ENCODE results near the gene KCNN3. TPM values are rescaled to one million over a fixed set of nuclear protein-coding genes. Genes with fewer than 3 reads are reported as not detected.

The KCNN3 gene
- total and polyA plus RNA-seq, 2 of the 8 experiments (the other 6 are each of a cell fraction or from before 2014, with no cell fraction given) = 2.8 to 3.7 TPM

GRCh38 chr1:154745286-154745731 lies 124.8 kb downstream of the KCNN3 start:
- Histone ChIP-seq H3K23me2 (ENCODE audit: low read depth, low read length) (no peaks in the 10 kb centered on the region), H2AK5ac (ENCODE audit: low read depth, low read length) (no peak overlapping the region), H3K23ac (ENCODE audit: insufficient read length) (no peak overlapping the region), H3K27me3 (replicated peaks in 1 of 4; ENCODE audit: control insufficient read depth in 3 of 4, extremely low read depth in 1 of 4, insufficient read depth in 3 of 4, low read length in 3 of 4) (no peaks in the 10 kb centered on the region), H3K56ac (replicated peaks; ENCODE audit: insufficient read length, low read depth, low read length) (no peak overlapping the region), H3K9me3 (ENCODE audit: insufficient read depth in 2 of 2, low read depth in 1 of 2, low read length in 1 of 2) (peaks cover 4 to 7% of the 10 kb centered on the region in 2 experiments; a peak in 3 of 4 replicates), H2BK15ac (ENCODE audit: low read length) (no peak overlapping the region), H3K4ac (replicated peaks; ENCODE audit: insufficient read length, low read depth, low read length) (no peak overlapping the region), H3K36me3 (ENCODE audit: control insufficient read depth in 2 of 4, insufficient read depth in 4 of 4, low read length in 3 of 4) (no peaks in the 10 kb centered on the region), H4K91ac (replicated peaks; ENCODE audit: insufficient read length, low read length) (no peak overlapping the region), H3K4me1 (replicated peaks in 1 of 4; ENCODE audit: control insufficient read depth in 3 of 4, insufficient read depth in 4 of 4, low read length in 3 of 4) (peaks cover 0 to 24% (median 14%) of the 10 kb centered on the region in 4 experiments; a peak in 6 of 7 replicates), H3K18ac (ENCODE audit: extremely low read depth, low read length) (no peak overlapping the region; the same call in 1 of the 2 replicates), H4K20me1 (replicated peaks in 1 of 2; ENCODE audit: control insufficient read depth in 1 of 2, insufficient read depth in 2 of 2, low read length in 2 of 2) (no peaks in the 10 kb centered on the region), H4K8ac (ENCODE audit: extremely low read depth, insufficient read depth, low read length) (no peak overlapping the region), H3K27ac (ENCODE audit: low read depth, low read length) (no peak overlapping the region), H3K79me2 (ENCODE audit: control insufficient read depth in 1 of 2, insufficient read depth in 2 of 2, low read length in 2 of 2) (no peaks in the 10 kb centered on the region), H2BK12ac (ENCODE audit: low read depth, low read length) (no peak overlapping the region), H2BK5ac (ENCODE audit: low read depth, low read length) (no peak overlapping the region), H3K79me1 (ENCODE audit: low read depth, low read length) (no peaks in the 10 kb centered on the region), H2BK120ac (replicated peaks; ENCODE audit: low read depth, low read length) (no peak overlapping the region), H2BK20ac (ENCODE audit: low read length) (peak overlapping the region; percentile 83; the same call in 1 of the 2 replicates), H3K14ac (ENCODE audit: insufficient read length) (no peak overlapping the region), H2AFZ (ENCODE audit: low read length) (no peak overlapping the region), H3K4me2 (ENCODE audit: insufficient read depth in 1 of 2, low read depth in 2 of 2, low read length in 2 of 2) (no peak overlapping the region; a peak in 2 of 4 replicates), H3K4me3 (ENCODE audit: extremely low read depth in 1 of 4, insufficient read depth in 2 of 4, low read depth in 3 of 4, low read length in 4 of 4) (no peak overlapping the region), H3K9ac (replicated peaks in 1 of 4; ENCODE audit: extremely low read depth in 1 of 4, low read depth in 3 of 4, low read length in 3 of 4) (no peak overlapping the region; a peak in 1 of 7 replicates), H4K5ac (ENCODE audit: insufficient read length, low read depth, low read length) (no peak overlapping the region)
- 87% methylated on average over 5 of the region's 5 CpGs; no CpG with 5 or more reads in 1 of the 2 experiments for WGBS, 2 experiments (ENCODE audit: extremely low coverage in 1 of 2, insufficient coverage in 1 of 2, insufficient read length in 1 of 2, insufficient replicate concordance in 2 of 2, low coverage in 1 of 2, low lambda C conversion rate in 2 of 2, missing lambda C conversion rate in 1 of 2)
- no peak for DNase-seq (ENCODE audit: low read depth in 1 of 2, low spot score in 2 of 2)
- FAIRE-seq = no peak
- POLR2A ChIA-PET (ENCODE audit: partially characterized antibody) = no interaction called here
- CTCF ChIA-PET (ENCODE audit: partially characterized antibody) = interaction anchor here (0.6 to 5.6 kb wide), 14 partner anchors 12 to 372 kb away, joined by 3 to 30 read pairs (median 4); no protein-coding TSS in a partner anchor
- TF ChIP-seq CTCF (IDR thresholded peaks at IDR 0.05; ENCODE audit: control extremely low read depth in 1 of 3, insufficient read depth in 1 of 3, low read depth in 1 of 3, low read length in 3 of 3) (no peak), NANOG (IDR thresholded peaks at IDR 0.05; ENCODE audit: insufficient read depth, low read depth, low read length, poor library complexity, severe bottlenecking) (no peak), MAX (IDR thresholded peaks at IDR 0.05) (no peak), RNF2 (IDR thresholded peaks at IDR 0.05; ENCODE audit: borderline replicate concordance, low read depth, low read length, missing control alignments, poor library complexity, severe bottlenecking) (no peak), NRF1 (IDR thresholded peaks at IDR 0.05; ENCODE audit: low read depth, low read length) (no peak), KDM4A (IDR thresholded peaks at IDR 0.05; ENCODE audit: low read depth, low read length, severe bottlenecking) (no peak)
